Testis (tissue), 3 donors: Measurements from ENCODE around the gene ARV1. TPM values are rescaled to one million over a fixed set of nuclear protein-coding genes. Genes with fewer than 3 reads are reported as not detected.
"Not testable (repeated sequence)": the region's sequence is repeated elsewhere in the genome, so short reads cannot be mapped to it uniquely, and the experiment has no call there.

ENCODE experiments used
- DNase-seq: peaks from one replicate; pipeline ENCODE4 v3.0.0-alpha.2; 2019
- H3K27ac ChIP-seq, 2 donors: fragments of 200-600 bp; sonication (generic); one replicate each; pipeline ENCODE4 v1.5.1; 2019
- H3K27me3 ChIP-seq: fragments of 200-600 bp; sonication (generic); one replicate; pipeline ENCODE4 v1.5.1; 2019
- H3K36me3 ChIP-seq: fragments of 200-600 bp; sonication (generic); one replicate; pipeline ENCODE4 v1.5.1; 2017; ENCODE audit warnings: low read depth; ENCODE audit errors: missing control alignments
- H3K4me1 ChIP-seq: fragments of 200-600 bp; sonication (generic); one replicate; pipeline ENCODE4 v1.5.1; 2019
- H3K4me3 ChIP-seq, 2 donors: fragments of 200-600 bp; sonication (generic); one replicate each; pipeline ENCODE4 v1.5.1; 2017 to 2019
- H3K9me3 ChIP-seq: fragments of 200-600 bp; sonication (generic); one replicate; pipeline ENCODE4 v1.5.1; 2017
- CTCF ChIP-seq, 3 experiments: fragments of 450-650 bp in 2 of 3; fragments of 200-600 bp in 1 of 3; sonication (generic) in 1 of 3; IDR thresholded peaks; one replicate each; pipeline ENCODE4 v1.5.1; 2016 to 2019; ENCODE audit warnings: antibody characterized with exemption in 3 of 3, mild to moderate bottlenecking in 2 of 3, moderate library complexity in 1 of 3
- POLR2A ChIP-seq: fragments of 450-650 bp; IDR thresholded peaks from one replicate; pipeline ENCODE4 v1.6.1; 2017; ENCODE audit warnings: antibody characterized with exemption, mild to moderate bottlenecking, moderate library complexity
- WGBS, 2 donors: methylation state at CpG; one replicate each; pipeline ENCODE4 v1.1.5; 2018; 5-methylcytosine and 5-hydroxymethylcytosine counted together
- intact Hi-C: fragments of 100-400 bp; cut with DNase I; formaldehyde crosslinking; loops from one replicate; pipeline ENCODE4 v1.15.1; 2023; ENCODE audit warnings: low total_unique reads
- polyA plus RNA-seq: library from polyadenylated mRNA; stranded (reverse); fragments of 350-450 nt; fragmentation: Illumina TruSeq; extraction: RNeasy Lipid Tissue Mini Kit (QIAGEN cat#74804); gene quantifications from one replicate; pipeline ENCODE4 v1.2.3, GENCODE V29; 2014; ENCODE audit warnings: low read depth, low replicate concordance; ENCODE audit not compliant: insufficient read depth
- total RNA-seq, 2 donors: library from RNA; depleted of rRNA; stranded (reverse); fragments of >200 nt; gene quantifications; one replicate each; pipeline ENCODE4 v1.2.3, GENCODE V29; 2016

Gene ARV1
- total and polyA plus RNA-seq, 3 donors from 2014 or later = 35.4 to 71.7 (median 40.7) TPM

- H3K4me1 ChIP-seq = no peaks in the 10 kb centered on the region
- H3K4me3 ChIP-seq = no peak overlapping the region
- no peak for DNase-seq
- H3K27ac ChIP-seq = no peak overlapping the region
- no peaks in the 10 kb centered on the region for H3K9me3 ChIP-seq
- no peaks in the 10 kb centered on the region for H3K27me3 ChIP-seq
- intact Hi-C loops = no loop called here
- no peak for TF ChIP-seq POLR2A
- TF ChIP-seq CTCF (IDR thresholded peaks at IDR 0.05) = no peak
- WGBS, 2 donors = 91 to 97% methylated on average over 1 of the region's 1 CpG
- no peaks in the 10 kb centered on the region for H3K36me3 ChIP-seq
Measured at GRCh38 chr1:231044588-231044987, 65.7 kb downstream of the ARV1 start.

GRCh38 chr1:231045286-231045685 lies 66.4 kb downstream of the ARV1 start:
- Histone ChIP-seq H3K27me3 (no peaks in the 10 kb centered on the region), H3K4me1 (no peaks in the 10 kb centered on the region), H3K9me3 (no peaks in the 10 kb centered on the region), H3K36me3 (no peaks in the 10 kb centered on the region), H3K27ac (no peak overlapping the region), H3K4me3 (no peak overlapping the region)
- TF ChIP-seq POLR2A (no peak), CTCF (IDR thresholded peaks at IDR 0.05) (no peak)
- DNase-seq = no peak
- intact Hi-C loops = no loop called here

- H3K27me3 ChIP-seq, H3K4me1 ChIP-seq, DNase-seq, H3K36me3 ChIP-seq, H3K4me3 ChIP-seq, H3K27ac ChIP-seq, H3K9me3 ChIP-seq, intact Hi-C loops: not testable (repeated sequence)
- WGBS, 2 donors = 88 to 90% methylated on average over 10 of the region's 10 CpGs
Measured at GRCh38 chr1:231045921-231046729, 67.2 kb downstream of the ARV1 start.

DNA sequence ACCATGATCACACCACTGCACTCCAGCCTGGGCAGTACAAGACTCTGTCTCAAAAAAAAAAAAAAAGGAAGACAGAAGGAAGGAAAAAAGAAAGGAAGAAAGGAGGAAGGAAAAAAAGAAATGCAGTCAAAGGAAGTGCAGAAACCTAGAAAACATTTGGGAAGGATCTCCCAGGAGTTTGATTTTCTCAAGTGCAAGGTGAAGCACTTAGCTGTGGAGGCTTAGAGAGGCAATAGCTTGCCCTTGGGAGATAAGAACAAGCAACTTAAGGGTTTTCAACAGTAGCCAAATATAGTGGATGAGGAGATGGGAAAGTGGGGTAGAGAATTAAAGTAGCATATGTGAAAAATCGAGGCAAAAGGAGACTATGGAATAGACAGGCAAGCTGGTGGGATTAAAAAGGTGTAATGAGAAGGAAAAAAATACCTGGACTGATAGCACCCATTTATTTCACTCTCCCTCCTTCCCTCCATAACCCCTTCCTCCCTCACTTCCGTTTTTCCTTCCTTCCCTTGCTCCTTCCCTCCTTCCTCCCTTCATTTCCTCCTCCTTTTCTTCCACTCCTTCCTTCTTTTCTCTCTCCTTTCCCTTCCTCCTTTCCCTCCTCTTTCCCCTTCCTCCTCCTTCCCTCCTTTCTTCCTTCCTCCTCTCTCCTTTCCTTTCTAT lies 68.0 kb downstream of the ARV1 start:
- H3K27ac ChIP-seq = no peak overlapping the region
- no peaks in the 10 kb centered on the region for H3K36me3 ChIP-seq
- intact Hi-C loops = no loop called here
- WGBS, 2 donors = 55 to 65% methylated on average over 2 of the region's 2 CpGs
- TF ChIP-seq CTCF (IDR thresholded peaks at IDR 0.05) = no peak
- no peak for TF ChIP-seq POLR2A
- no peak overlapping the region for H3K4me3 ChIP-seq
- DNase-seq = no peak
- H3K27me3 ChIP-seq = no peaks in the 10 kb centered on the region
- H3K9me3 ChIP-seq = no peaks in the 10 kb centered on the region
- H3K4me1 ChIP-seq = no peaks in the 10 kb centered on the region

DNA sequence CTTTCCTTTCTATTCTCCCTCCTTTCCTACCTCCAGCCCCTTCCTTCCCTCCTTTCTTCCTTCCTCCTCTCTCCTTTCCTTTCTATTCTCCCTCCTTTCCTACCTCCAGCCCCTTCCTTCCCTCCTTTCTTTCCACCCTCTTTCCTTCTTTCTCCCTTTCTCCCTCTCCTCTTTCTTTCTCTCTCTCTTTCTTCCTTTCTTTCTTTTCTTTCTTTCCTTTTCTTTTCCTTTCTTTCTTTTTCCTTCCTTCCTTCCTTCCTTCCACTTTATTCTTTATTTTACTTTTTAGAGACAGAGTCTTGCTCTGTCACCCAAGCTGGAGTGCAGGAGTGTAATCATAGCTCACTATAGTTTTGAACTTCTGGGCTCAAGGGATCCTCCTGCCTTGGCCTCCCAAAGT lies 68.6 kb downstream of the ARV1 start:
- DNase-seq, H3K4me3 ChIP-seq, H3K27me3 ChIP-seq, intact Hi-C loops, H3K9me3 ChIP-seq, H3K27ac ChIP-seq, H3K36me3 ChIP-seq, H3K4me1 ChIP-seq: not testable (repeated sequence)

DNA sequence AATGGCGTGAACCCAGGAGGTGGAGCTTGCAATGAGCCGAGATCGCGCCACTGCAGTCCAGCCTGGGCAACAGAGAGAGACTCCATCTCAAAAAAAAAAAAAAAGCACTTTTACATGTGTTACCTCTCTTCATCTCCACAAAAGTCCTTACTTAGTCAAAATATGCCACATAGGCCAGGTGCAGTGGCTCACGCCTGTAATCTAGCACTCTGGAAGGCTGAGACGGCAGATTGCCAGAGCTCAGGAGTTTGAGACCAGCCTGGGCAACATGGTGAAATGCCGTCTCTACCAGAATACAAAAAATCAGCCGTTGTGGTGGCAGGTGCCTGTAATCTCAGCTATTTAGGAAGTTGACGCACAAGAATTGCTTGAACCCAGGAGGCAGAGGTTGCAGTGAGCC lies 69.5 kb downstream of the ARV1 start:
- H3K4me3 ChIP-seq, intact Hi-C loops, H3K36me3 ChIP-seq, H3K27ac ChIP-seq, DNase-seq, H3K9me3 ChIP-seq, H3K27me3 ChIP-seq, H3K4me1 ChIP-seq: not testable (repeated sequence)
- 89 to 91% methylated on average over 9 of the region's 9 CpGs for WGBS, 2 donors
